MCF 10A (cell line): Measurements from ENCODE around the gene MRPS18A. TPM values are rescaled to one million over a fixed set of nuclear protein-coding genes. Genes with fewer than 3 reads are reported as not detected.

Source experiments
- BruUV-seq: library from RNA; stranded (reverse); fragments of 400-500 nt; replicated peaks from 2 replicates; lab custom pipeline; 2021; lab: Mats Ljungman, UMichigan
- CTCF ChIA-PET: fragments of 300-600 bp; sonication (Branson Sonifier 250); formaldehyde crosslinking; extraction: SDS; loops from one replicate; lab custom pipeline; 2021; ENCODE audit warnings: antibody characterized with exemption, inconsistent platforms; lab: Yijun Ruan, JAX
- POLR2A ChIA-PET: fragments of 300-600, 350-650 bp; sonication (Branson Sonifier 250); formaldehyde crosslinking; extraction: SDS; loops from one replicate; lab custom pipeline; 2020; ENCODE audit warnings: antibody characterized with exemption, inconsistent platforms; lab: Yijun Ruan, JAX
- DNase-seq: peaks from one replicate; pipeline ENCODE4 v3.0.0-alpha.2; 2018; ENCODE audit not compliant: unreplicated experiment
- H3K27ac Mint-ChIP-seq: one replicate; pipeline ENCODE4 v1.8.0; 2022; ENCODE audit warnings: mild to moderate bottlenecking, low read depth, mixed read lengths; ENCODE audit not compliant: unreplicated experiment
- H3K27me3 Mint-ChIP-seq: one replicate; pipeline ENCODE4 v1.8.0; 2022; ENCODE audit warnings: mixed read lengths; ENCODE audit not compliant: insufficient read depth, unreplicated experiment
- H3K36me3 Mint-ChIP-seq: one replicate; pipeline ENCODE4 v1.8.0; 2022; ENCODE audit warnings: mild to moderate bottlenecking, moderate library complexity, mixed read lengths; ENCODE audit not compliant: insufficient read depth, unreplicated experiment
- H3K4me1 Mint-ChIP-seq: one replicate; pipeline ENCODE4 v1.8.0; 2022; ENCODE audit warnings: mixed read lengths; ENCODE audit not compliant: insufficient read depth, unreplicated experiment
- H3K4me3 Mint-ChIP-seq: one replicate; pipeline ENCODE4 v1.8.0; 2022; ENCODE audit warnings: mild to moderate bottlenecking, moderate library complexity, mixed read lengths; ENCODE audit not compliant: unreplicated experiment
- H3K9me3 Mint-ChIP-seq: one replicate; pipeline ENCODE4 v1.8.0; 2022; ENCODE audit warnings: mixed read lengths; ENCODE audit not compliant: unreplicated experiment
- CTCF ChIP-seq: fragments of 200-600 bp; IDR thresholded peaks from one replicate; pipeline ENCODE4 v1.8.0; 2022; ENCODE audit warnings: antibody characterized with exemption, mild to moderate bottlenecking; ENCODE audit not compliant: unreplicated experiment
- intact Hi-C: fragments of 100-400 bp; cut with micrococcal nuclease; formaldehyde crosslinking; loops from 2 replicates; pipeline ENCODE4 v1.14.1; 2022
- total RNA-seq: library from RNA; stranded (reverse); gene quantifications from 2 replicates; pipeline ENCODE4 v1.2.3, GENCODE V29; 2022

The MRPS18A gene
- total RNA-seq, 1 experiment from 2014 or later: 69.1 TPM

- no TSS peak for BruUV-seq
- peaks cover 41% of the 10 kb centered on the region for H3K36me3 Mint-ChIP-seq
- H3K9me3 Mint-ChIP-seq: no peaks in the 10 kb centered on the region
- no peak overlapping the region for H3K27ac Mint-ChIP-seq
- ChIA-PET POLR2A (interaction anchor here (1.1 to 1.3 kb wide), 3 partner anchors 13 to 97 kb away, joined by 3 to 5 read pairs (median 3); partner anchors contain the start of gene MRPS18A), CTCF (no interaction called here)
- no peak overlapping the region for H3K4me3 Mint-ChIP-seq
- no peak for TF ChIP-seq CTCF
- H3K4me1 Mint-ChIP-seq: no peaks in the 10 kb centered on the region
- DNase-seq: no peak
- intact Hi-C loops: no loop called here
- H3K27me3 Mint-ChIP-seq: no peaks in the 10 kb centered on the region
These were observed 13.3 kb downstream of the MRPS18A start for GRCh38 chr6:43674291-43674690.

- H3K27me3 Mint-ChIP-seq: no peaks in the 10 kb centered on the region
- DNase-seq: no peak
- H3K4me3 Mint-ChIP-seq: no peak overlapping the region
- TF ChIP-seq CTCF: no peak
- POLR2A ChIA-PET: interaction anchor here (1.1 to 10.0 kb wide), 4 partner anchors 14 to 98 kb away, joined by 3 to 80 read pairs (median 4); partner anchors contain the start of gene MRPS18A
- CTCF ChIA-PET: interaction anchor here (0.6 to 0.8 kb wide), 3 partner anchors 70 to 258 kb away, joined by 3 to 4 read pairs (median 3); no protein-coding TSS in a partner anchor
- H3K36me3 Mint-ChIP-seq: peaks cover 41% of the 10 kb centered on the region
- H3K27ac Mint-ChIP-seq: no peak overlapping the region
- no TSS peak for BruUV-seq
- H3K9me3 Mint-ChIP-seq: no peaks in the 10 kb centered on the region
- H3K4me1 Mint-ChIP-seq: peaks cover 3% of the 10 kb centered on the region
- intact Hi-C loops: no loop called here
These were observed 14.0 kb downstream of the MRPS18A start for GRCh38 chr6:43673444-43674084.

GRCh38 chr6:43671801-43672690 is 15.5 kb downstream of the MRPS18A start:
- ChIA-PET POLR2A (interaction anchor here (0.6 to 10.0 kb wide), 4 partner anchors 15 to 387 kb away, joined by 3 to 80 read pairs (median 3); partner anchors contain the start of genes MAD2L1BP and MRPS18A), CTCF (interaction anchor here (0.5 to 0.7 kb wide), 4 partner anchors 10 to 573 kb away, joined by 3 to 4 read pairs (median 3); no protein-coding TSS in a partner anchor)
- Mint-ChIP-seq H3K27ac (no peak overlapping the region), H3K4me3 (no peak overlapping the region), H3K4me1 (peaks cover 19% of the 10 kb centered on the region), H3K9me3 (no peaks in the 10 kb centered on the region), H3K36me3 (peaks cover 44% of the 10 kb centered on the region), H3K27me3 (no peaks in the 10 kb centered on the region)
- no peak for DNase-seq
- no TSS peak for BruUV-seq
- TF ChIP-seq CTCF: no peak
- intact Hi-C loops: no loop called here
